HG03520 (cell line): ENCODE measurements around the gene SLC51A.
"Not testable (repeated sequence)": the region's sequence is repeated elsewhere in the genome, so short reads cannot be mapped to it uniquely, and the experiment has no call there.

Experiments
- ATAC-seq: cut with Tn5 transposase; IDR thresholded peaks from one replicate; pipeline ENCODE4 v1.9.1; 2021; ENCODE audit warnings: mild to moderate bottlenecking, moderate library complexity; ENCODE audit not compliant: unreplicated experiment

The SLC51A gene

DNA sequence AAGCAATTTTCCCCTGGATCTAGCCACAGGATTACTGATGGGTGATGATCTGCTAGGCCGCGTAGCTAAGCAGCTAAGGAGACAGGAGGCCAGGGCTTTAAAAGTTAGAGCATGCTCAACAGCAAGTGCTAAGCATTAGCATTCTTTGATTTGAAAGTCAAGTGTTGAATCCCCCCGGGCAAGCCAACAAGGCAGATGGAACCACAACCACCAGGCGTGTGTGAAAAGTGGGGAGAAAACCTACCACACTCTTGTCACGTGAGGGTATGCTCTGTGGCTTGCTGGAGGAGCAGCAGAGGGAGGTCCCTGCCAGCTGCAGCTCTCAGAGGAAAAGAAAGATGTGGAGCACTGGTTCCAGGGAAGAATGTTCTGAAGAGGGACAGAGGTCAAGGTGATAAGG is 20.9 kb downstream of the SLC51A start:
- ATAC-seq = no peak

DNA sequence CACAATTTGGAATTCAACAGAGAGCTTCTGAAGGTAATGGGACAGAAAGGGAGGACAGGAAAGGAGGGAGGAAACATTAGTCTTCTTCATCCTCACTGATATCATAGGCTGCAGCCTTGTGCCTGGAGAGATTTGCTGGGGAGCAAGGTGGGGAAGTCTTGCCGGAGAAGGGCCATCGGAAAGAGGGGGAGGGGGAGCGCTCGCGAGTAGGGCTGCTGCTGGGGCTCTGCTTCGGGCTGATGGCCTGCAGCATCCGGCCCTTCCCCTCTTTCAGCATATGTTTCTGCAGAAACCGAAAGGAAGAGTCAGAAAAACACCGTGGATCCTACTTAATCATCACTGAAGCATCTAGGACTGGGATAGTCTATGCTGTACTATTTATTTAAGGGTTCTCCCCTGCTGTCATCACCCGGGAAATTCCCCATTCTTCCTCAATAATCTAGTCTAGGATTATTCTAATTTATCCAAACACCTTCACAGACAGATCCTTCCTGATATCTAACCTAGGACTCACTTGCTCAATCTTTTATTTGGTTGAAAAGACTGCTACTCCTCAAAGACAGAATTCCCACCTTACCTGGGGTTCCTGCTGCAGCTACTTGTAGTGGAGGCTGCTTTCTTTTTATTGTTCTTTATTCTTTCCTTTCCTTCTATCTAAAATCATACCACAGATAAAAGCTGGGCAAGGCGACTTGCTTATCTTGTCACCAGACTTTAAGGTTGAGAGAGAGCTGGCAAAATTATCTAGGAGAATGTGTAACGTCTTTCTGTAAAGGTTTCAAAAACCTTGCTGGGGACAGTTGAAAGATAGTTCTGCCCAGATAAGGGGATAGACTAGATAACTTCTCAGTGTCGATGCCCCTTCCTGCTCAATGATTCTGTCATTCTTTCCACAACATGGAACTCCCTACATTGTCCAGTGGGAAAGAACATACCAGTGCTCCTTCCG is 22.6 kb downstream of the SLC51A start:
- no peak for ATAC-seq

DNA sequence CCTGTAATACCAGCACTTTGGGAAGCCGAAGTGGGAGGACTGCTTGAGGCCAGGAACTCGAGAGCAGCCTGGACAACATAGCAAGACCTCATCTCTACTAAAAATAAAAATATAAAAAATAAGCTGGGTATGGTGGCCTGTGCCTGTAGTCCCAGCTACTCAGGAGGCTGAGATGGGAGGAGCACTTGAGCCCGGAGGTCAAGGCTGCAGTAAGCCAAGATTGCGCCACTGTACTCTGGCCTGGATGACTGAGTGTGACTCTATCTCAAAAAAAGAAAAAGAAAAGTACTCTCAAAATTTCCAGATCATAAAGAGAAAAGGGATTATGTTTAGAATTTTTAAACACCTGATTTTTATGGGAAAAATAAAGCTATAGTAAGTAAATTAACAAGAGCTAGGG is 24.1 kb downstream of the SLC51A start:
- no peak for ATAC-seq

DNA sequence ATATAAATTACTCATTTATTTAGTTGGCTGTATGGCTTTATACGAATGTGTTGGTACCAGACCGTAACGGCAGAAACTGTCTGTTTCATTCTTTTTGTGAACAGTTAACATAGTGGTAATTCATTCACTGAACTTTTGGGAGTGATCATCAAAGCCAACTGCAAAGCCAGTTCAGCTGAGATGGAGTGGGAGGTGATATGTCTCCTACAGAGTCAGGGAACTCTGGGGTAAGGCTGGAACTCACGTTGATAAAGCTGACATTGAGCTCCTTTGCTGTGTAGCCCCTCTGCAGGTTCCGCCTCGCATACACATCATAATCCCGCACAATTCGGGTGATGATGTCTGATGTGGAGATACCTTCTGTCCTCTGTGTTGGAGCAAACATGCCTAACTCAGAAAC is 25.4 kb downstream of the SLC51A start:
- ATAC-seq = no peak

DNA sequence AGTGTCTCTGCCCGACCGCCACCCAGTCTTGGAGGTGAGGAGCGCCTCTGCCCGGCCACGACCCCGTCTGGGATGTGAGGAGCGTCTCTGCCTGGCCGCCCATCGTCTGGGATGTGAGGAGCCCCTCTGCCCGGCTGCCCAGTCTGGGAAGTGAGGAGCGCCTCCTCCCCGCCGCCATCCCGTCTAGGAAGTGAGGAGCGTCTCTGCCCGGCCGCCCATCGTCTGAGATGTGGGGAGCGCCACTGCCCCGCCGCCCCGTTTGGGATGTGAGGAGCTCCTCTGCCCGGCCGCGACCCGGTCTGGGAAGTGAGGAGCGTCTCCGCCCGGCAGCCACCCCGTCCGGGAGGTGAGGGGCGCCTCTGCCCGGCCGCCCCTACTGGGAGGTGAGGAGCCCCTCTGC is 27.8 kb downstream of the SLC51A start:
- ATAC-seq = not testable (repeated sequence)

DNA sequence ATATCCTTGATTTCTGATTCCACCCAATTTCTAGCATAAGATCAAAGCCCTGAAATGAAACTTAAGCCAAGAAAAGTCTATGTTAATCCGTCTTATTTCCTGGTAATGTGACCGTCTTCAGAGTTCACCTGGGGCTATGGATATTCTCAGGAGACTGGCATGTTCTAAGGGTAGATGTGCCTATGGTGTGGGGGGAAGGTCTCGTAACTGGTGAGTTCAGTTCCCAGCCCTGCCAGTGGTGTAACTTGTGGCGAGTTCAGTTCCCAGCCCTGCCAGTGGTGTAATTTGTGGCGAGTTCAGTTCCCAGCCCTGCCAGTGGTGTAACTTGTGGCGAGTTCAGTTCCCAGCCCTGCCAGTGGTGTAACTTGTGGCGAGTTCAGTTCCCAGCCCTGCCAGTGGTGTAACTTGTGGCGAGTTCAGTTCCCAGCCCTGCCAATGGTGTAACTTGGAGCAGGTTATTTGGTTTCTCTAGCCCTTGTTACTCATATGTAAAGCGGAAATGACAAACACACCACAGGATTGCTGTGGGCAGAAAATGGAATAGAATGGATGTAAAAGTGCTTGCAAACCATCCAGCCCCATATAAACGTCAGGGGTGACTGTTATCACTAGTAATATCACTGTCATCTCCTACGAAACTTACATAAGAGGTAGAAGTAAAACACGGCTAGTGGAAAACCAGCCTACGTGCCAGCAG is 30.4 kb downstream of the SLC51A start:
- no peak for ATAC-seq

DNA sequence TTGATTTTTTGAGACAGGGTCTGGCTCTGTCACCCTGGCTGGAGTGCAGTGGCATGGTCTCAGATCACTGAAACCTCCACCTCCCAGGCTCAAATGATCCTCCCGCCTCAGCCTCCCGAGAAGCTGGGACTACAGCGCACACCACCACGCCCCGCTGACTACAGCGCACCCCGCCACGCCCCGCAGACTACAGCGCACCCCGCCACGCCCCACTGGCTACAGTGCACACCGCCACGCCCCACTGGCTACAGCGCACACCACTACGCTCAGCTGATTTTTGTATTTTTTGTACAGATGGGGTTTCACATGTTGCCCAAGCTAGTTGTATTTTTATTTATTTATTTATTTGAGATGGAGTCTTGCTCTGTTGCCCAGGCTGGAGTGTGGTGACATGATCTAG is 35.6 kb downstream of the SLC51A start:
- ATAC-seq = no peak

DNA sequence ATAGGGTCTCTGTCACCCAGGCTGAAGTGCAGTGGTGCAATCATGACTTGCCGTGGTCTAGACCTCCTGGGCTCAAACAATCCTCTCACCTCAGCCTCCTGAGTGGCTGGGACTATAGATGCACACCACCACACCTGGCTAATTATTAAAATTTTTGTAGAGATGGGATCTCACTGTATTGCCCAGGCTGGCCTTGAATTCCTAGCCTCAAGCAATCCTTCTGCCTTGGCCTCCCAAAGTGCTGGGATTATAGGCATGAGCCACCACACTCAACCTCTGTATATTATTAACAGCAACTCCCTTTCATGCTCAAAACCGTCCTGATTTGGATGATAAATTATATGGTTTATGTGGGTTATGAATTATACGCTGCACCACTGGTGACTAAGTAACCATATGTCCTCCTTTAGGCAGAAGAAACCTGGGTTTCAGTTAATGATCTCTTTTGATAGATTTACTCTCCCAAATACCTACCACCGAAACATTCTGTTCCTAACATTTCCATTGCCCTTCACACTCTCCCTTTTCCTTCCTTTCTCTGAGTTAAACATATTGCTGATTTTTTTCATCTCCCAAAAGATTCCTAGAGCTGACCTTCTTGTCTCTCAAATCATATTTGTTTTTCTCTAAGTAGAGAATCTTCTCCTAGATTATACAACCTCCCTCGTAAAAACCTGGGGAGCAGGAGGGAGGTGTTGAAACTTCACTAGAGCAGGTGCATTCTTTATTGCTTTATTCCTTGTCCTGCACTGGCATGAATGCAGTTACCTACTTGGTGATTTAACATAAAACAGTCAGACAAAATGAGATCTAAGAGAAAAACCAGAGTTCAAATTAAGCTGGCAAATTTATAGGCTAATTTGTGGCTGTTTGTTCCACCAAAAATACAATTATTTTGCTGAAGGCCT is 38.3 kb downstream of the SLC51A start:
- ATAC-seq = no peak

DNA sequence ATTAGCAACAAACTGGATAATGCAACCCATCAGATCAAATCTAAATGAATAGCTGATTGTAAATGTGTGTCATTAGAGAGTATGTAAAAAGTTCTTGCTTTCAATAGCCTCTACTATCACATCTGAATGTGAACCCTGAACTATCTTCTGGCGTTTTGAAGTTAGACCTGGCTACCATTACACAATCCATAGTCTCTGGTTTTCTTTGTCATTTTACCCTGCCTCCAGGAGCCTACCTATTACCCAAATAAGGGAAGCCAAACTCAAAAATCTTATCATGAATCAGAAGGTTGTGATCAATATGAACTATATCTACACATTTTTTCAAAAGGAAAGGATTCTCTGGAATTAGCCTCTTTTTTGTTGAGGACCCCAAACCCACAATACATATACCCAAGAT is 39.4 kb downstream of the SLC51A start:
- ATAC-seq = no peak

DNA sequence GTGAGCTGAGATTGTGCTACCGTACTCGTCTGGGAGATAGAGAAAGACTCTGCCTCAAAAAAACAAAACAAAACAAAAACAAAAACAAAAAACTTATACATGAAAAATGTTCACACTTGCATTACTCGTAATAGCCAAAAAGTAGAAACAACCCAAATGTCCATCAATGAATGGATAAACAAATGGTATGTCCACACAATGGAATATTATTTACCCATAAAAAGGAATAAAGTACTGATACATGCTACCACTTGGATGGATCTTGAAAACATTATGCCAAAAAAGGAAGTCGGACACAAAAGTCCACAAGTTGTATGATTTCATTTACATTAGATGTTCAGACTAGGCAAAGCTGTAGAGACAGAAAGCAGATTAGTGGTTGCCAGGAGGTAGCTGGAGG is 44.5 kb downstream of the SLC51A start:
- no peak for ATAC-seq

DNA sequence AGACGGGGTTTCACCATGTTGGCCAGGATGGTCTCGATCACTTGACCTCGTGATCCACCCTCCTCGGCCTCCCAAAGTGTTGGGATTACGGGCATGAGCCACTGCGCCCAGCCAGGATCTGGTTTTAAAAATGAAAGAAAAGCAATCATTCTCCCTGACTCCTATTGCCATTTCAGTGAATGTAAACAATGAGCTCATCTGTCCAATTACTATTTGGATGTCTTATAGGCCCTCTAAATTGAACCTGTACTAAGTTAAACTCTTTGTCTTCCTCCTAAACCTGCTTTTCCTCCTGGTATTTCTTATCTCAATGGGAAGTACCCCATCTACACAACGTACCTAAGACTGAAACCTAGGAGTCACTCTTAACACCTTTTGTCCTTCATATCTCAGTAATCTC is 47.5 kb downstream of the SLC51A start:
- ATAC-seq = no peak

DNA sequence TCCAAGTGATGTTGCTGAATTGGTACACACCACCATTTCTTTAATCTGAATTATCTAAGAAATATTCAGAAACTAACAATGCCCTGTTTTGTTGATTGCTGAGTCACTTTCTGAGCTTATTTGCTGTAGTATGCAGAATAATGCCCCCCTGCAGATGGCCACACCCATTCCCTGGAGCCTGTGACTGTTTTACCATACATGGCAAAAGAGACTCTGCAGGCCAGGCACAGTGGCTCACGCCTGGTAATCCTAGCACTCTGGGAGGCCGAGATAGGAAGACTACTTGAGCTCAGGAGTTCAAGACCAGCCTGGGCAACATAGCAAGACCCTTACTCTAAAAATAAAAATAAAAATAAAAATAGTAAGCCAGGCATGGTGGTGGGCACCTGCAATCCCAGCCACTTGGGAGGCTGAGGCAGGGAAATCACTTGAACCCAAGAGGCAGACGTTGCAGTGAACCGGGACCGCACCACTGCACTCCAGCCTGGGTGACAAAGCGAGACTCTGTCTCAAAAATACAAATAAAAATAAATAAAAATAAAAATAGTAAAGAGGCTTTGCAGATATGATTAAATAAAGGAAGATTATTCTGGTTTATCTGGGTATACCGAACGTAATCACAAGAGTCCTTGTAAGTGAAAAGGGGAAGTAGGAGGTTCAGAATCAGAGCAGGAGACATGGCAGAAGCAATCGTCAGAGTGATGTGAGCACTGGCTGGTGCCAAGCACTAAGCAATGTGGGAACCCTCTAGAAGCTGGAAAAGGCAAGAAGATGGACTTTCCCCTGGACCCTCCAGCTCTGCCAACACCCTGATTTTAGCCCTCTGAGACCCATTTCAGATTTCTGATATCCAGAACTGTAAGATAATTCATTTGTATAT is 52.2 kb downstream of the SLC51A start:
- ATAC-seq = no peak

DNA sequence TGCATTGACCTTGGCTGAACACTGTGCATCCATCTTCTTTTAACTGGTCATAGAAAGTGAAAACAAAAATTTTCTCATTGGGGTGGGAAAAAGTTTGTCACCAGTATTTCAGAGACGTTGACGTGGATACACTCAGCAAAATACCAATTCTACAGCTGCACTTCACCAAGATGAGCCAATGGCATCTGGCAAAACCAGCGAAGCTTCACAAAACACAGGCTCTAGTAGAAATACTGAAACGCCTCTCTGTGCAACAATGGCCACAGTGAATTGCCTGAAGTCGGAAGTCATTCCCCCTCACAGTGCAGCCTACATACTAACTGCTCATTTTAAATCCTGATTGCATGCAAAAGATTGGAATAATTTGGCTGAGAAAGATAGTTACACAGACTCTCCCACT is 54.2 kb downstream of the SLC51A start:
- no peak for ATAC-seq

DNA sequence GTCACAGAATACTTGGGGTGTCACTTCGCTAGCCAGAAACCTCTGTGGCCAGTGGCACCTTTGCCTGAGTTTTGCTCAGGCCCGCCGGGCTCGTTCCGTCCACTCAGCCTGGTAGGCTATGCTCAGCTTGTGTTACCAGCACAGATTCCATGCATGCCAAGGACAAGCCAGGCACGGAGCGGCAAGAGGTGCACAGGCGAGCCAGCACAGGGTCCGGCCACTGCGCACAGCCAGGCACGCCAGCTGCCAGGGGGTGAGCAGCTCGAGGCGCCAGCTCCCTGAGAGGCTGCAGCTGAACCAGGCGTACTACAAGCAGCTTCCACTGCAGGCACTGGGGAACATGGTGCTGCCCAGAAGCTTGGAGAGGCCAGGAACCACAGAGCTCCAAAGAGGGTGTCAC is 56.5 kb downstream of the SLC51A start:
- ATAC-seq = no peak

DNA sequence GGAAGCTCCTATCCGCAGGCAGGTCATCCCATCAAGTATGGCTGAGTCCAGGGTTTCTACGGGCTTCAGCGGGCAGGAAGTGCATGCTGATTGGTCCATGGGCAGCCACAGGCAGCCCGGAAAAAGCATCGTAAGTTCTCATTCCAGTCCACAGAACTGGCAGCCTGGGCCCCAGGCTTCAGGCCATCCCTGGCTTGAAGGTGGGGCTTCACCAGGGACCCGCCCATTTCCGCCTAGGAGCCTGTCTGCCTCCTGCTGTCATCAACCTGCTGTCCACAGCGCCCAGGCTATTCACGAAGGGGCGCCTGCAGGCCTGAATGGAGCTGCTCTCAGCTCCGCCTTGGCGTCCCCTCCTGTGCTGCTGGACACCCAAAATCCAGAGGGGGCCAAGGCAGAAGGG is 57.3 kb downstream of the SLC51A start:
- ATAC-seq = no peak

DNA sequence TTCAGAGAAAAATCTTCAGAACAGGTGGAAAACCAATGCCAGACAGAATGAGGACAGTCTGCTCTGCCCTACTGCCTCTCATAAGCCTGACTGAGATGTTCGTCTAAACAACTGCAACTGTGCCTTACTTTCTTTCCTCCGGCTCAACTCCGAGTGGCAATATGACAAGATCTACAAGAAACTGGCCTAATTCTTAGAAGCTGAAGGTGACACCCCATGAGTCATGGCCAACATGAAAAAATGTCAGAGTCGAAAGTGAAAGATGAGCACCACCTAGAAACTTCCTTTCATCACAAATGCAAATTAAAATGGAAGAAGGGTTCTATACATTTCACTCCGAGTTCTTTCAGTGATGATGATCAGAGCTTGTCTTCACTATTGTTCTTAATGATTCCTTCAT is 58.3 kb downstream of the SLC51A start:
- ATAC-seq = peak; percentile 76

DNA sequence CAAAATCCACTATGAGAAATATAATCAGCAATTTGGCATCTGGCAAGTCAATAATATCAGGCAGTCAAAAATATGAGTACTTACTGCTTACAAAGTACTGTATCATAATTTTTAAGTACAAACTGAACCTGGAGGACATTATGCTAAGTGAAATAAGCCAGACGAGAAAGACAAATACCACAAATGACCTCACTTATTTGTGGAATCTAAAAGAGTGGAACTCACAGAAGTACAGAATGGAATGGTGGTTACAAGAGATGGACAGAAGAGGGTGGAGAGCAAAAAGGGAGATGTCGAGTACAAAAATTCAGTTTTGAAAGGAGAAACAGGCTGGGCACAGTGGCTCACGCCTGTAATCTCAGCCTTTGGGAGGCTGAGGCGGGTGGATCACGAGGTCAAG is 58.8 kb downstream of the SLC51A start:
- no peak for ATAC-seq

DNA sequence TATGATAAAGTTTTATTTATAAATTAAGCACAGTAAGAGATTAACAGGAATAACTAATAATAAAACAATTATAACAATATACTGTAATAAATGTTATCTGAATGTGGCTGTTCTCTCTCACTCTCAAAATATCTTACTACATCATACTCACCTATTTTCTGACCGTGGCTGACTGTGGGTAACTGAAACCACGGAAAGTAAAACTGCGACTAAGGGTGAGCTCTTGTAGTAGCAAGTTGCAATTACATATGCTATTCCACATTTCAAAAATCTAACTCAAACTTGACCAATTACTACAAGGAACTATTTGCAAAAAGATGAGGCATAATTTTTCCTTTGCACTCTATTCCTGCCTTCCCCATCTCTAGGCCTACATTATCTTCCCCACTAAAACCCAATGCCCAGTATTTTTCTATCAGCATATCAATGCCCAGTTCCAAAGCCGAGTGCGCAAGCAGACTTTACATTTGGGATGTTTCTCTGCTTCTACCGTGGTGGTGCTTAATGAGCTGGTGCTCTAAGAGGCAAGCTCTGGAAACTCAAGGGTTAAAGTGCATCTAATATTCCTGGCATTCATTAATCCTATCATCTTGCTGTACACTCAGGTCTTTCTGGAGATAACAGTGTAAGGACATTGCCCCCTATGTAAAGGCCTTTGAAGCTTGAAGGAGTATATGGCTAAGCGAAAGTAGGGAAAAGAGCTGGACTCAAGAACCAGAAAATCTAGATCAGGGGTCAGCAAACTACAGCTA is 64.5 kb downstream of the SLC51A start:
- no peak for ATAC-seq

DNA sequence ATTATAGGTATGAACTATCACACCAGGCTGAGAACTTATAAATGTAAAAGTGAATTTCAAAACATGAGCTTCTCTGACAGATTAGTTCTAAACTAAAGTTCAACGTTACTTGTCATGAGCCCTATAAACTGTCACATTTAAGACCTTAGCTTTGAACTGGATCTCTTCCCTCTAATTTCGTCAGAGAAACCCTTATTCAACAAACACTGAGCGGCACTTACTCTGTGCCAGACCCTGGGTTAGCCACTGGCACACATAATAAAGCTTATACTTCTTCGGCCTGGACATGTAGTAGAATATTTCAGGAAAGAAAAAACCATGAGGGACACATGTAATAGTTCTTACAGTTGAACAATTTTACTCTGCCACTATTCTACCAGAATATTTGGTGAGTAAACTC is 65.6 kb downstream of the SLC51A start:
- no peak for ATAC-seq
